ENCODE data around the gene ALDH3A2. TPM values are rescaled to one million over a fixed set of nuclear protein-coding genes. Genes with fewer than 3 reads are reported as not detected.

The ALDH3A2 gene
- total RNA-seq, 2 experiments from 2014 or later, result 29.7 to 41.1 TPM

- H4K20me1 ChIP-seq (ENCODE audit: insufficient read depth, low read length), result no peaks in the 10 kb centered on the region
- no peaks in the 10 kb centered on the region for H3K4me1 ChIP-seq (ENCODE audit: insufficient read depth, low read length, poor library complexity, severe bottlenecking)
- no peaks in the 10 kb centered on the region for H3K79me2 ChIP-seq (ENCODE audit: insufficient read depth, low read depth, low read length)
- no peaks in the 10 kb centered on the region for H3K9me3 ChIP-seq (ENCODE audit: low read length)
- no TSS peak for BruUV-seq (replicated peaks)
- H3K27ac ChIP-seq (ENCODE audit: low read depth, low read length, poor library complexity, severe bottlenecking), result no peak overlapping the region
- ChIA-PET POLR2A (interaction anchor here (1.1 kb wide), 1 partner anchor 11 kb away, joined by 4 read pairs; no protein-coding TSS in a partner anchor), CTCF (ENCODE audit: unreplicated experiment) (no interaction called here)
- intact Hi-C loops (cut with micrococcal nuclease; ENCODE audit: unreplicated experiment), result no loop called here
- no peak overlapping the region for H2AFZ ChIP-seq (ENCODE audit: low read length)
- no peak for TF ChIP-seq CTCF (conservative IDR thresholded peaks at IDR 0.05; ENCODE audit: low read length)
- TF ChIP-seq EZH2phosphoT487 (IDR thresholded peaks at IDR 0.05; ENCODE audit: borderline replicate concordance, low read depth, low read length), result no peak
- no peaks in the 10 kb centered on the region for H3K36me3 ChIP-seq (ENCODE audit: insufficient read depth, low read length)
- H3K4me2 ChIP-seq (ENCODE audit: low read length), result no peak overlapping the region
- no peaks in the 10 kb centered on the region for H3K9me2 ChIP-seq (ENCODE audit: insufficient read depth, low read length)
- H3K4me3 ChIP-seq (ENCODE audit: low read depth, low read length, poor library complexity, severe bottlenecking), result no peak overlapping the region
- no peak for DNase-seq (ENCODE audit: low spot score)
Observed at GRCh38 chr17:19686400-19687090, 38.0 kb downstream of the ALDH3A2 start.

GRCh38 chr17:19702217-19702641 lies 53.7 kb downstream of the ALDH3A2 start:
- POLR2A ChIA-PET, result no interaction called here
- Histone ChIP-seq H3K36me3 (ENCODE audit: insufficient read depth, low read length) (no peaks in the 10 kb centered on the region), H4K20me1 (ENCODE audit: insufficient read depth, low read length) (no peaks in the 10 kb centered on the region), H3K9me2 (ENCODE audit: insufficient read depth, low read length) (no peaks in the 10 kb centered on the region), H2AFZ (ENCODE audit: low read length) (no peak overlapping the region), H3K4me1 (ENCODE audit: insufficient read depth, low read length, poor library complexity, severe bottlenecking) (no peaks in the 10 kb centered on the region), H3K9me3 (ENCODE audit: low read length) (no peaks in the 10 kb centered on the region), H3K27ac (ENCODE audit: low read depth, low read length, poor library complexity, severe bottlenecking) (no peak overlapping the region), H3K79me2 (ENCODE audit: insufficient read depth, low read depth, low read length) (no peaks in the 10 kb centered on the region), H3K4me3 (ENCODE audit: low read depth, low read length, poor library complexity, severe bottlenecking) (no peak overlapping the region), H3K4me2 (ENCODE audit: low read length) (no peak overlapping the region)
- intact Hi-C loops (cut with micrococcal nuclease; ENCODE audit: unreplicated experiment), result no loop called here
- TF ChIP-seq EZH2phosphoT487 (IDR thresholded peaks at IDR 0.05; ENCODE audit: borderline replicate concordance, low read depth, low read length), result no peak
- no peak for TF ChIP-seq CTCF (conservative IDR thresholded peaks at IDR 0.05; ENCODE audit: low read length)
- BruUV-seq (replicated peaks), result no TSS peak
- CTCF ChIA-PET (ENCODE audit: unreplicated experiment), result no interaction called here
- DNase-seq (ENCODE audit: low spot score), result no peak

GRCh38 chr17:19703106-19703827 lies 54.7 kb downstream of the ALDH3A2 start:
- H3K4me3 ChIP-seq (ENCODE audit: low read depth, low read length, poor library complexity, severe bottlenecking), result no peak overlapping the region
- no peaks in the 10 kb centered on the region for H3K36me3 ChIP-seq (ENCODE audit: insufficient read depth, low read length)
- CTCF ChIA-PET (ENCODE audit: unreplicated experiment), result no interaction called here
- no peaks in the 10 kb centered on the region for H3K4me1 ChIP-seq (ENCODE audit: insufficient read depth, low read length, poor library complexity, severe bottlenecking)
- no peak overlapping the region for H3K4me2 ChIP-seq (ENCODE audit: low read length)
- POLR2A ChIA-PET, result no interaction called here
- no TSS peak for BruUV-seq (replicated peaks)
- H3K79me2 ChIP-seq (ENCODE audit: insufficient read depth, low read depth, low read length), result no peaks in the 10 kb centered on the region
- H3K9me3 ChIP-seq (ENCODE audit: low read length), result no peaks in the 10 kb centered on the region
- no peaks in the 10 kb centered on the region for H4K20me1 ChIP-seq (ENCODE audit: insufficient read depth, low read length)
- intact Hi-C loops (cut with micrococcal nuclease; ENCODE audit: unreplicated experiment), result no loop called here
- no peak overlapping the region for H2AFZ ChIP-seq (ENCODE audit: low read length)
- DNase-seq (ENCODE audit: low spot score), result peak; percentile 4
- TF ChIP-seq EZH2phosphoT487 (IDR thresholded peaks at IDR 0.05; ENCODE audit: borderline replicate concordance, low read depth, low read length) (no peak), CTCF (conservative IDR thresholded peaks at IDR 0.05; ENCODE audit: low read length) (no peak)
- no peak overlapping the region for H3K27ac ChIP-seq (ENCODE audit: low read depth, low read length, poor library complexity, severe bottlenecking)
- no peaks in the 10 kb centered on the region for H3K9me2 ChIP-seq (ENCODE audit: insufficient read depth, low read length)
